ENCODE data around the gene ZNF614.
"Not testable (repeated sequence)": the region's sequence is repeated elsewhere in the genome, so short reads cannot be mapped to it uniquely, and the experiment has no call there.

The ZNF614 gene

DNA sequence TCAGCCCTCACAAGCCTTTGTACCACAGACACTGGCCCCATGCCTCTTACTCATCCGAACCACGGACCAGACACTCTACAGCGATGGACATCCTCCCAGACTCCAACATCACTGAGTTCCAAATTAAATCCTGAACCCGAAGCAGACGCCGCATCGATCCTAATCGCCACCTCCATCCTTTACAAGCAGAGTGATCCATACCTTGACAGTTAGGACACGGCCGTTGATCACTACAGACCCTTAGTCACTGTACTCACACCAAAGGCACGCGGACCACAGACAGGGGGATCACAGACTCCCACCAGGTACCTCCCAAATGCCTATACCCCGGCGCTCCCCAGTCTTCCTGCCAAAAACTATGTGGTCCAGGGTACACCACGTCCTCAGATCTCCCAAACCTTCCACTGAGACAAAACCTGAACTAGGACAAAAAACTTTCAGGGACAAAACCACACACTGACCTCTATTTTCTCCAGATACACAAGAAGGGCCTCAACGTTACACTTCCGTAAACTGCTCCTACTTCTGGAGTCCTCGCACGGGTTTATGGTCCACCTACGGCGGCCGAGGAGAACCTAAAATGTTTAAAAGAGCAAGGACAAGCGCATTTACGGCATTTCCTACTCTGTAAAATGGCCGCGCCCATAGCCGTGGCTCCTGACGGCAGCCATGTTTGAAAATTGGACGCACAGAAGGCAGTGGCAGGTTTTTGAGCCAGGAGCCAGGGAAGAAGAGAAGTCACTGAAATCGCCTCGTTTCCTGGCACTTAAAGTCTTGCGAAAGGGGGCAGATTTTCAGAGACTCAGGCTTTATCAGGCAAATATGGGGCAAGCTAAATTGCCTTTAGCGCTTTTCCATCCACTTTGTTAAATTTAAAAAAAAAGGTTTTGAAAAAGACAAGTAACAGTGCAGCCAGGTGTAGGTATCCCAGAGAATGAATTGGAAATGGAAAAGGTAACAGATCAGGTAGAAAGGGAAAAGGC lies 41.6 kb downstream of the ZNF614 start, which contains the start of gene ZNF350:
Gene ZNF350, minus strand, starts transcription at position 532 of the 983 bp plus-strand sequence. CDS start 12,480 bp downstream, outside the sequence.
- H3K36me3 ChIP-seq (ENCODE audit: control insufficient read depth, insufficient read depth, low read length) = no peaks in the 10 kb centered on the region
- H3K9ac ChIP-seq (ENCODE audit: low read depth, low read length) = peak within 1 kb of the TSS; percentile 66
- H3K4me3 ChIP-seq (ENCODE audit: low read depth, low read length) = peak within 1 kb of the TSS; percentile 76
- peaks cover 31% of the 10 kb centered on the region for H3K9me3 ChIP-seq (ENCODE audit: control insufficient read depth, insufficient read depth, low read length)
- peak within 1 kb of the TSS; percentile 63 for H3K27ac ChIP-seq (ENCODE audit: low read depth, low read length)
- H3K4me1 ChIP-seq (ENCODE audit: control insufficient read depth, insufficient read depth, low read length) = 0 out of 2 replicates have a peak, but pooled peaks cover 4% of the 10 kb centered on the region
- H3K27me3 ChIP-seq (ENCODE audit: control insufficient read depth, insufficient read depth, low read length) = no peaks in the 10 kb centered on the region

DNA sequence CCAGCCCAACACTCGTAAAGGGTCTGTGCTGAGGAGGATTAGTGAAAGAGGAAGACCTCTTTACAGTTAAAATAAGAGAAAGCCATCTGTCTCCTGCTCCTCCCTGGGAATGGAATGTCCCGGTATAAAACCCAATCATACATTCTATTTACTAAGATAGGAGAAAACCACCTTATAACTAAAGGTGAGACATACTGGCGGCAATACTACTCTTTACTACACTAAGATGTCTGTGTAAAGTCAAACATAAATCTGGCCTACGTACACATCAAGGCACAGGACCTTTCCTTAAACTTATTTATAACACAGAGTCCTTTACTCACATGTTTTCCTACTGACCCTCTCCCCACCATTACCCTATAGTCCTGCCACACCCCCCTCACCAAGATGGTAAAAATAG lies 44.8 kb downstream of the ZNF614 start:
- Histone ChIP-seq H3K36me3 (ENCODE audit: control insufficient read depth, insufficient read depth, low read length) (no peaks in the 10 kb centered on the region; the same call in 1 of the 2 replicates), H3K9ac (ENCODE audit: low read depth, low read length) (no peak overlapping the region), H3K27me3 (ENCODE audit: control insufficient read depth, insufficient read depth, low read length) (no peaks in the 10 kb centered on the region), H3K9me3 (ENCODE audit: control insufficient read depth, insufficient read depth, low read length) (peaks cover 45% of the 10 kb centered on the region), H3K4me1 (ENCODE audit: control insufficient read depth, insufficient read depth, low read length) (0 out of 2 replicates have a peak, but pooled peaks cover 4% of the 10 kb centered on the region), H3K27ac (ENCODE audit: low read depth, low read length) (no peak overlapping the region), H3K4me3 (ENCODE audit: low read depth, low read length) (no peak overlapping the region)

- H3K9ac ChIP-seq (ENCODE audit: low read depth, low read length); H3K36me3 ChIP-seq (ENCODE audit: control insufficient read depth, insufficient read depth, low read length); H3K27ac ChIP-seq (ENCODE audit: low read depth, low read length); H3K4me1 ChIP-seq (ENCODE audit: control insufficient read depth, insufficient read depth, low read length); H3K4me3 ChIP-seq (ENCODE audit: low read depth, low read length); H3K27me3 ChIP-seq (ENCODE audit: control insufficient read depth, insufficient read depth, low read length): not testable (repeated sequence)
- H3K9me3 ChIP-seq (ENCODE audit: control insufficient read depth, insufficient read depth, low read length) = peaks cover 49% of the 10 kb centered on the region
These were observed 47.3 kb downstream of the ZNF614 start for GRCh38 chr19:51980926-51981325.

GRCh38 chr19:51980116-51980736 lies 48.0 kb downstream of the ZNF614 start:
- no peak overlapping the region for H3K9ac ChIP-seq (ENCODE audit: low read depth, low read length)
- no peaks in the 10 kb centered on the region for H3K27me3 ChIP-seq (ENCODE audit: control insufficient read depth, insufficient read depth, low read length)
- H3K36me3 ChIP-seq (ENCODE audit: control insufficient read depth, insufficient read depth, low read length) = no peaks in the 10 kb centered on the region; the same call in 1 of the 2 replicates
- peaks cover 56% of the 10 kb centered on the region for H3K9me3 ChIP-seq (ENCODE audit: control insufficient read depth, insufficient read depth, low read length)
- H3K27ac ChIP-seq (ENCODE audit: low read depth, low read length) = no peak overlapping the region
- no peaks in the 10 kb centered on the region for H3K4me1 ChIP-seq (ENCODE audit: control insufficient read depth, insufficient read depth, low read length)
- no peak overlapping the region for H3K4me3 ChIP-seq (ENCODE audit: low read depth, low read length)

DNA sequence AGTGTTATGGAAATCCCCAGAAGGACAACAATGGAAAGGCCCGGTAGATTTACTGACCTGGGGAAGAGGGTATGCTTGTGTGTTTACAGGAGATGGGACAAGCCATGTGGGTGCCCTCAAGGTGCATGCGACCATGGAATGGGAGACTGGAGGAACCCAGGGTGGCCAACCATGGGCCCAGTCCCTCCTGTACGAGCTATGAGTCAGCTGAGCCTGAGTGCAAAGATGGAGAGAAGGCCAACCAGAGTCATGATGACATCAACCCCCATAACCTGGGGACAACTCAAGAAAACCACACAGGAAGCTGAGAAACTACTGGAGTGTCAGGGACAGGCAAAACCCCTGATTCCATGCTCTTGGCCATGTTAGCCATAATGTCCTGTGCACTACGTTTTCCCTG lies 49.3 kb downstream of the ZNF614 start:
- peaks cover 60% of the 10 kb centered on the region for H3K9me3 ChIP-seq (ENCODE audit: control insufficient read depth, insufficient read depth, low read length)

DNA sequence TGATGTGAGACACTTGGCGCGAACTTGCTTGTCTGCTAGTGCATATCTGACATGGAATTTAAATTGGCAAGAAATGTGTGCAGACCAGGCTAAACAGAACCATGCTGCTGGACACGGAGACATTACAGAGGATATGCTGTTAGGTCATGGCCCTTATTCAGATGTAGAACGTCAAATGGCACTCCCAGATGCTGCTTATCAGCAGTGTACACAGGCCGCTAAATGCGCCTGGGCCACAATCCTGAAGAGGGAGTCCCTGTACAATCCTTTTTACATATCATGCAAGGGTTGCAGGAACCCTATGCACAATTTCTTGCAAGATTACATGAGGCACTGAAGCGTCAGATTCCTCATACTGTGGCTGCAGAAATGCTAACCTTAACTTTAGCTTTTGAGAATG lies 50.8 kb downstream of the ZNF614 start:
- Histone ChIP-seq H3K27ac (ENCODE audit: low read depth, low read length) (no peak overlapping the region), H3K4me3 (ENCODE audit: low read depth, low read length) (no peak overlapping the region), H3K9me3 (ENCODE audit: control insufficient read depth, insufficient read depth, low read length) (peaks cover 72% of the 10 kb centered on the region), H3K36me3 (ENCODE audit: control insufficient read depth, insufficient read depth, low read length) (peaks cover 24% of the 10 kb centered on the region), H3K27me3 (ENCODE audit: control insufficient read depth, insufficient read depth, low read length) (no peaks in the 10 kb centered on the region), H3K9ac (ENCODE audit: low read depth, low read length) (no peak overlapping the region), H3K4me1 (ENCODE audit: control insufficient read depth, insufficient read depth, low read length) (no peaks in the 10 kb centered on the region)

More for the DNA sequence above, 49.3 kb downstream of the ZNF614 start:
- H3K27me3 ChIP-seq (ENCODE audit: control insufficient read depth, insufficient read depth, low read length) = no peaks in the 10 kb centered on the region
- no peak overlapping the region for H3K9ac ChIP-seq (ENCODE audit: low read depth, low read length)
- peaks cover 8% of the 10 kb centered on the region for H3K36me3 ChIP-seq (ENCODE audit: control insufficient read depth, insufficient read depth, low read length)
- H3K27ac ChIP-seq (ENCODE audit: low read depth, low read length) = no peak overlapping the region
- no peaks in the 10 kb centered on the region for H3K4me1 ChIP-seq (ENCODE audit: control insufficient read depth, insufficient read depth, low read length)
- H3K4me3 ChIP-seq (ENCODE audit: low read depth, low read length) = no peak overlapping the region

- peaks cover 28% of the 10 kb centered on the region for H3K36me3 ChIP-seq (ENCODE audit: control insufficient read depth, insufficient read depth, low read length)
- H3K27me3 ChIP-seq (ENCODE audit: control insufficient read depth, insufficient read depth, low read length) = no peaks in the 10 kb centered on the region
- H3K9me3 ChIP-seq (ENCODE audit: control insufficient read depth, insufficient read depth, low read length) = peaks cover 73% of the 10 kb centered on the region
- no peak overlapping the region for H3K9ac ChIP-seq (ENCODE audit: low read depth, low read length)
- no peak overlapping the region for H3K4me3 ChIP-seq (ENCODE audit: low read depth, low read length)
- no peaks in the 10 kb centered on the region for H3K4me1 ChIP-seq (ENCODE audit: control insufficient read depth, insufficient read depth, low read length)
- no peak overlapping the region for H3K27ac ChIP-seq (ENCODE audit: low read depth, low read length)
These were observed 51.3 kb downstream of the ZNF614 start for GRCh38 chr19:51976852-51977251.

- H3K9ac ChIP-seq (ENCODE audit: low read depth, low read length); H3K4me1 ChIP-seq (ENCODE audit: control insufficient read depth, insufficient read depth, low read length); H3K27ac ChIP-seq (ENCODE audit: low read depth, low read length); H3K27me3 ChIP-seq (ENCODE audit: control insufficient read depth, insufficient read depth, low read length); H3K4me3 ChIP-seq (ENCODE audit: low read depth, low read length): not testable (repeated sequence)
- peaks cover 79% of the 10 kb centered on the region for H3K9me3 ChIP-seq (ENCODE audit: control insufficient read depth, insufficient read depth, low read length)
- peaks cover 38% of the 10 kb centered on the region for H3K36me3 ChIP-seq (ENCODE audit: control insufficient read depth, insufficient read depth, low read length)
These were observed 52.4 kb downstream of the ZNF614 start for GRCh38 chr19:51975787-51976186.

DNA sequence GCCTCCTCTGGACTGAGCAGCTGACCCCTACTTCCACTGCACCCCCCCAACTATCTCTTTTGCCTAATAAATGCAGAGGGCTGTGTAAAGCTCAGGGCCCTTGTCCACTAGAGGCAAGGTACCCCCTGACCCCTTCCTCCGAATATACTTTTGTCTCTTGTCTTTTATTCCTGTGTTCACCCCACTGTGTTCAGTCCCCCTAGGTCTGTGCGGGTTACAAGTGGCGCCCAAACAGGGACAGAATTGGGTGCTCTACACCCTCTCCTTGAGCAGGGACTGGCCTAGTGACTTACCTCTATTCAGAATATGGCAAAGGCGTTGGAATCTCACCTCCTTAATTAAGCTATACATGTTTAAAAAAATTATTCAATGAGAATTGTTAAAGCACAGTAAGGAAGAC lies 56.6 kb downstream of the ZNF614 start:
- Histone ChIP-seq H3K27ac (ENCODE audit: low read depth, low read length) (no peak overlapping the region), H3K36me3 (ENCODE audit: control insufficient read depth, insufficient read depth, low read length) (peaks cover 64% of the 10 kb centered on the region), H3K9me3 (ENCODE audit: control insufficient read depth, insufficient read depth, low read length) (peaks cover 85% of the 10 kb centered on the region), H3K9ac (ENCODE audit: low read depth, low read length) (no peak overlapping the region), H3K27me3 (ENCODE audit: control insufficient read depth, insufficient read depth, low read length) (no peaks in the 10 kb centered on the region), H3K4me1 (ENCODE audit: control insufficient read depth, insufficient read depth, low read length) (no peaks in the 10 kb centered on the region), H3K4me3 (ENCODE audit: low read depth, low read length) (no peak overlapping the region)

DNA sequence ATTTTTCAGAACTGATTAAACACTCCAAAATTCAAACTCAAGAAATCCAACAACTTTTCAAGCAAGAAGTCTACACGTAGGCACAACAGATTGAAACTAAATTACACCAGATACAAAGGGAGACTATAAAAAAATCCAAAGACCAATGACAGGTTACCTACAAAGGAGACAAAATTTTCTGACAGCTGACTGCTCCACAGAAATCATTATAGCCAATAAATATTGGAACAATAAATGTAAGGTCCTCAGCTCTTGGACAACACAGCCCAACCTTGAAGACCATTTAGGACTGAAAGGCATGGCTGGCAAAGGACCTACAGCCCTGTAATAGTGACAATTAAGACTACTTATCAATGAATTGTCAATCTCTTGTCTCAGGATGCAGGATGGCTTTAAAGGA lies 57.5 kb downstream of the ZNF614 start:
- H3K27ac ChIP-seq (ENCODE audit: low read depth, low read length) = no peak overlapping the region
- peaks cover 91% of the 10 kb centered on the region for H3K9me3 ChIP-seq (ENCODE audit: control insufficient read depth, insufficient read depth, low read length)
- peaks cover 73% of the 10 kb centered on the region for H3K36me3 ChIP-seq (ENCODE audit: control insufficient read depth, insufficient read depth, low read length)
- H3K27me3 ChIP-seq (ENCODE audit: control insufficient read depth, insufficient read depth, low read length) = no peaks in the 10 kb centered on the region
- no peaks in the 10 kb centered on the region for H3K4me1 ChIP-seq (ENCODE audit: control insufficient read depth, insufficient read depth, low read length)
- no peak overlapping the region for H3K9ac ChIP-seq (ENCODE audit: low read depth, low read length)
- peak overlapping the region; percentile 7; the same call in 1 of the 2 replicates for H3K4me3 ChIP-seq (ENCODE audit: low read depth, low read length)

DNA sequence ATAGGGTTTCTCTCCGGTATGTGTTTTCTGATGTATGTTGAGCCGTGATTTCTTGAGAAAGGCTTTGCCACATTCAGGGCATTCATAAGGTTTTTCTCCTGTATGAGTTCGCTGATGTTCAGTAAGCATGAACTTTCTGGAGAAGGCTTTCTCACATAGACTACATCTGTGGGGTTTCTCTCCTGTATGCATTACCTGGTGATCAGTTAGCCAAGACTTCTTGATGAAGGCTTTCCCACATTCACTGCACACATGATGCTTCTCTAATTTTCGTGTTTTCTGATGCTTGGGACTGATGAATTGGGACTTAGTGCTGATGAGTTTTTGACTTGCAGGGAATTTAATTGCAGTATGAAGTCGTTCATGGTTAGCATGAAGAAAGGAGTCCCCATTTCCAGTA lies 62.6 kb downstream of the ZNF614 start:
- Histone ChIP-seq H3K27ac (ENCODE audit: low read depth, low read length) (no peak overlapping the region), H3K36me3 (ENCODE audit: control insufficient read depth, insufficient read depth, low read length) (peaks cover 55% of the 10 kb centered on the region), H3K9me3 (ENCODE audit: control insufficient read depth, insufficient read depth, low read length) (peaks cover 66% of the 10 kb centered on the region), H3K4me3 (ENCODE audit: low read depth, low read length) (no peak overlapping the region), H3K9ac (ENCODE audit: low read depth, low read length) (no peak overlapping the region), H3K27me3 (ENCODE audit: control insufficient read depth, insufficient read depth, low read length) (no peaks in the 10 kb centered on the region), H3K4me1 (ENCODE audit: control insufficient read depth, insufficient read depth, low read length) (no peaks in the 10 kb centered on the region)

Measured in HUES48 (cell line).